T-helper 9 cell (primary cell): ENCODE measurements around the gene TRIP6.

ENCODE experiments used
- DNase-seq: peaks from one replicate; pipeline ENCODE4 v3.0.0-alpha.2; 2020
- total RNA-seq, 2 donors: gene quantifications; one replicate each; lab custom pipeline; 2026; lab: John Stamatoyannopoulos, UW

TRIP6 gene
- 4.8 to 11.8 reads per million in 2 donors for total RNA-seq

DNA sequence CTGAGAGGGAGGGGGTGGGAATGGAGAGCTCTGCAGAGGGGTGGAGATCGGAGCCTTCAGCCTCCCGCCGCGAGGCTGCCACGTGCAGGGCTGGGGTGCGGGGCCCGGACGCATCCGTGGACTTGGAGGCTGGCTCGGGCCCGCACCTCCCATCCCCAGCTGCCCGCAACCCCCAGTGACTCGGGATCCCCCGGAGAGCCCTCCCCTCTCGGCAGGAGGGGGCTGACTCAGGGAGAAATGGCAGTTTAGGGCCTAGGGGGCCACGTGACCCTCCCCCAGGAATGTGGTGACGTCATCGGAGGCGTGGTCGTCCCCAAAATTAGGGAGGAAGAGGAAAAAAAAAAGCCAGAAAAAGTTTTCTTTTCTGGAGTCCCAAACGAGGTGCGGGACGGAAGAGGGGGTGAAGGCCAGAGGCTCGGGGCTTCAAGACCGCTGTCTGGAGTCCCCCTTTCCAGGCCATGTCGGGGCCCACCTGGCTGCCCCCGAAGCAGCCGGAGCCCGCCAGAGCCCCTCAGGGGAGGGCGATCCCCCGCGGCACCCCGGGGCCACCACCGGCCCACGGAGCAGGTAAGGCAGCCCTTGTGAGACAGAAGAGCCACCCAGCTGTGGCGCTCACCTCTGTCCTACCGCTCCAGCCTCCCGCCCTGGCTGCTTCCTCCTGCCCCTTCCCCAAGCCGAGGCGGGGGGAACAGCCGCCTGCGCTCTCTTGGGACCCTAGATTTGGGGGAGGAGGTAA, at the start of gene TRIP6:
TSS of gene TRIP6 (plus strand) at position 348 of the 736 bp plus-strand sequence. CDS start at position 459, 111 bp downstream.
- DNase-seq, result no peak

DNA sequence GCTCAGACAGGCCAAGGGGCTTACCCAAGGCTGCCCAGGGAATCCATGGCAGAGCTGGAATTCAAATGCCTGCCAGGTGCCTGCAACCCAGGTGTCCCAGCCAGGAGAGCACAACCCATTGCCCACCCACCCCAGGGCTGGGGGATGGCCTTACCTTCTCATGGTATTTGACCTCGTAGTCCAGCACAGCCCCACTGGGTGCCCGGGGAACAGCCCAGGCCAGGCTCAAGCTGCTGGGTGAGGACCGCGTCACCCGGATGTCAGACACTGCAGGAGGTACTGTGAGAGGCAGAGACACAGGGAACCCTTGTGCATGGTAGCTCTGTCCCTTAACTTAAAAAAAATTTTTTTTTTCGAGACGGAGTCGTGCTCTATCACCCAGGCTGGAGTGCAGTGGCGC, 48.8 kb upstream of the TRIP6 start:
- DNase-seq, result no peak

GRCh38 chr7:100818825-100819224, 48.4 kb upstream of the TRIP6 start:
- no peak for DNase-seq

DNA sequence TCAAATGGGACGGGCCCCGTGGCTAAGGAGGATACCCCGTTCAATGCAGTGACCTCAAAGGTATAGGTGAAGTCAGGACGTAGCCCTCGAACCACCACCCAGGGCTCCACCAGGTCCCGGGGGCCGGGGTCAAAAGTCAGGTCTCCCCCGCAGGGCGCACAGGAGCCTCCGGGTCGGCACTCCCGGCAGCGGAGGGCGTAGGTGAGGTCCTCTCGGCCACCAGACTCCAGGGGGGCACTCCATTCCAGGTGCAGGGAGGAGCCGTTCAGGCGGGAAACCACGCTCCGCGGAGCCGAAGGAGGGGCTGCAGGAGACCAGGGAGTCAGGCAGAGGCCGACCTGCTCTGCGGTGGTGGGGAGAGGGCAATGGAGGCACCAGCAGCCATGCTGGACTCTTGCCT, 47.6 kb upstream of the TRIP6 start:
- DNase-seq, result no peak

GRCh38 chr7:100822236-100823139, 44.7 kb upstream of the TRIP6 start:
- no peak for DNase-seq

GRCh38 chr7:100823140-100823525, 44.1 kb upstream of the TRIP6 start:
- no peak for DNase-seq

- no peak for DNase-seq
These were observed 43.7 kb upstream of the TRIP6 start for GRCh38 chr7:100823534-100823933.

GRCh38 chr7:100824499-100825214, 42.5 kb upstream of the TRIP6 start:
- DNase-seq, result no peak

GRCh38 chr7:100825215-100825671, 41.9 kb upstream of the TRIP6 start:
- DNase-seq, result no peak

GRCh38 chr7:100825751-100826513, 41.3 kb upstream of the TRIP6 start:
- DNase-seq, result no peak

DNA sequence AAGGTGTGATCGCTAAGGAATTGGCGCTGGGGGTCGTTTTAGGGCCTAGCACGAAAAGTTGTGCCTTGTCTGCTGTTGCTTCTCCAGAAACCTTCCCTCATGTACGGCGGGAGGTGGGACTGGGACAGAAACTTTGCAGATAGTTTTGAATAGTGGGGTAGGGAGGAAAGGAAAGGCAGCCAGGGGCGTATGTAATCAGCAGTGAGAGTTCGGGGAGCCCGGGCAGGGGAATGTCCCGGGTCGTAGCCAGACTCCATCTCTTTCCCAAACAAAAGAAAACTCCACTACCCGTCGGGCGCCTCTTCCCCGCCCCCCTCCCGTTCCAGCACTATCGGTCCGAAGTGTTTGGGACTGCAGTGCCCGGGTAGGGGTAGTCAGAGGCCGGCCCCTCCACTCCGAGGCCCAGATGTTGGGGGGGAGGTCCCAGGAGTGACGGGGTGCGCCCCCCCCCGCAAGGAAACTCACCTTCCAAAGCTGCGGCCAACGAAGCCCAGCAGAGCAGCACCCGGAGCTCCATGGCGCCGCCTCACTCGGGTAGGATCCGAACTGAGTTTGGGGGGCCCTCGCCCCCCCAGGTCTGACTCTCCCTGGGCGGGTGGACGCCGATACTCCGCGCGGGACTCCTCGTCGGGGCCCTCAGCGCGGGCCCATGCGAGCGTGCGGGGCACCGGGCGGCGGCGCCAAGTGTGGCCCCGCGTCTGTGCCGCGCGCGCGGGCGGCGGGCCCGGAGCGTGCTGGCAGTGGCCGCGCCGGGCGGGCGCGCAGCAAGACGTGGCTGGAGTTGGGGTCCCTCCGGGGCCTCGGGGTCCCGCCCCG, 40.5 kb upstream of the TRIP6 start:
- DNase-seq, result no peak

GRCh38 chr7:100827330-100828226, 39.6 kb upstream of the TRIP6 start, which contains the start of gene EPHB4:
Gene EPHB4 (minus strand): TSS chr7:100827523. CDS start chr7:100827030, 493 bp downstream.
- DNase-seq, result no peak

DNA sequence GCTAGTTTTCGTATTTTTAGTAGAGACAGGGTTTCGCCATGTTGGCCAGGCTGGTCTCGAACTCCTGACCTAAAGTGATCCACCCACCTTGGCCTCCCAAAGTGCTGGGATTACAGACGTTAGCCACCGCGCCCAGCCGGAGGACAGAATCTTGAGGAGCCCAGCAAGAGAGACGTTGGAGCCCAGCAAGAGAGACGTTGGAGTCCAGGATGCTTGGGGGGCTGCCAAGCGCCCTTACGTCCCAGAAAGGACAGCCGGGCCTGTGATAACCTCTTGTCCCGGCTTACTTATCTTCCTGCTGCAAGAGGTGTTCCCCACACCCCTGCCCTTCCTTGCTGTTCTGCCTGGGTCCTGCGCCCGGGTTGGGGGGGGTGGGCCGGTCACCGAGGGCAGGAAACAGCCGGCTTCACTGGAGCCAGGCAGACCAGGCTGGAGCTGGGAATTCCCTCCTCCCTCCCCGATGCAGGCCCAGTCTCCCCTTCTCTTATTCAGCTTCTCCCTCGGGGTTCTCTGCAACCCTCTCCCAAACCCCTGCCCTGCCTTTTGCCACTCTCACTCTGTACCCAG, 38.0 kb upstream of the TRIP6 start:
- DNase-seq, result no peak

GRCh38 chr7:100830396-100830795, 36.8 kb upstream of the TRIP6 start:
- DNase-seq, result no peak

GRCh38 chr7:100832281-100832633, 34.9 kb upstream of the TRIP6 start:
- DNase-seq, result no peak

DNA sequence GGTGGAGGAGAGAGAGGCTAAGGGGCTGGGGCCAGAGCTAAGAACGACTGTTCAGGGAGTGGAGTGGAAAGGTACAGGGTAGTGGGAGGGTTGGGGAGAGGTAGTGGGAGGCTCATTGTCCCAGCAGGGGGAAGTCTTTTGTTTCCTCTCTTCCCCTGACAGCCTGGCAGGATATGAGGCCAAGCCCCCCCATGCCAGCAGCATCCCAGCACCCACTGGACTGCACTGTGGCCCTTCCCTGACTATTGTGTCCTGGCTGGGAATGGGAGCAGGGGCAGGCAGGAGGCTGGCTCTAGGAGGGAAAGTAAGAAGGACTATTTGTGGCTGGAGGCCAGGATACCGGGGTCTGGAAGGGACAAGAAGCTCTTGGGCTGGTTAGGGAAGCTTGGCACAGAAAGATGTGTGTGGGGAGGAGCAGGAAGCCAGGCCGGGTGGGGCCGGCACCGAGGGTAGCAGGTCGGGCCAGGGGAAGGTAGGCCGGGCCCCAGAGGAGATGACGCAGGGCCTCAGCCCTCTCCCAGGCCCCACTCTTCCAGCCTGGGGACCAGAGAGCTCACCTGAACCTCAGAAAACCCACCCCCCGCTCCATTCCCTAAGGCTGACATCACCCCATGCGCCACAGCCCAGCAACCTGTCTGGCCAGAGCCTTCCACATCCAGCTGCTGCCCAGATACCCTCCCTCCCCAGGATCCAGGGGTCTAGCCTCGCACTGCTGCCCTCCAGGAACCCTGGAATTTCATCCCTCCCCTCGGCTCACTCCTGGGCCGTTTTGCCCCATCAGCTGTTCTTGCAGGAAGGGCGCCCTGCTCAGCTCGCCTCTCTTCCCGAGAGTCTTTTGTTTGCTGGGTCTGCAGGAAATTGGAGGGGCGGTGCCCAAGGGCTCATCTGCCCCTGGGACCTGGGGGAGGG, 31.0 kb upstream of the TRIP6 start:
- DNase-seq, result no peak

- no peak for DNase-seq
These were observed 30.4 kb upstream of the TRIP6 start for GRCh38 chr7:100836812-100837098.

DNA sequence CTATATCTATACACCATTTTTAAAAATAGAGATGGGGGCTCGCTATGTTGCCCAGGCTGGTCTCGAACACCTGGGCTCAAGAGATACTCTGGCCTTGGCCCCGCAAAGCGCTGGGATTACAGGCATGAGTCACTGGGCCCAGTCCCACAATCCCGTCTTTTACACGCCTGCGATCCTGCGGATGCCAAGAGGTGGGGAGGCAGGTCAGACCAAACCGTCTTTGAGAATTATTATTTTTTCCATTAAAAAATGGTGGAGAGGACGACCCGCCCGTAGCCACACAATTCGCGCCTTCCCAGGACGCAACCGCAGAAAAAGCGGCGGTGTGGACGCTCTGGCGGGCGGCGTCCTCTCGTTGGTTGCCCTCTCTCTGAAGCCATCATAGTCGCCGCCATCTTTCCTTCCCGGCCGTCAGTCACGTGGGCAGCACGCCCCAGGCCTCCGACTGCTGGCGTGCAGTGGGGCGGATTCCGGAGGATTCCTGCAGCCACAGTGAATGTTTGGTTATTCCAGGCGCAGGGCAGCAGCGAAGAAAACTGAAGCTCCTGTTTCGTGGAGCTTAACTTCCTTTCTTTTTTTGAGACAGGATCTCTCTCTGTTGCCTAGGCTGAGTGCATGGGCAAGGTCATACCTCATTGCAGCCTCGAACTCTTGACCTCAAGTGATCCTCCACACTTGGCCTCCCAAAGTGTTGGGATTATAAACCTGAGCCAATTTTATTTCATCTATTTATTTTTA, 29.9 kb upstream of the TRIP6 start:
- peak; percentile 55 for DNase-seq
